SK-N-SH (cell line): ENCODE measurements around the gene TSSK6. TPM values are rescaled to one million over a fixed set of nuclear protein-coding genes. Genes with fewer than 3 reads are reported as not detected.
A peak's percentile ranks its signal among the peaks of the same experiment; 100 is the strongest.

Experiments used
- CTCF ChIA-PET: fragments of 300-600, 350-600 bp; formaldehyde crosslinking; extraction: SDS; loops from one replicate; lab custom pipeline; 2021; lab: Yijun Ruan, JAX
- POLR2A ChIA-PET: fragments of 350-600 bp; sonication (Branson Sonifier 250); formaldehyde crosslinking; extraction: SDS; loops from one replicate; lab custom pipeline; 2020; ENCODE audit warnings: antibody characterized with exemption, inconsistent platforms; lab: Yijun Ruan, JAX
- DNase-seq: peaks from one replicate; pipeline ENCODE4 v3.0.0; 2012
- H2AFZ ChIP-seq: fragments of 200-600 bp; sonication (generic); 2 replicates; pipeline ENCODE4 v1.8.1; 2016; ENCODE audit warnings: antibody characterized with exemption, mild to moderate bottlenecking, low read depth
- H3F3A ChIP-seq: fragments of 200-600 bp; sonication (generic); replicated peaks from 2 replicates; pipeline ENCODE3; 2016; ENCODE audit warnings: antibody characterized with exemption, mild to moderate bottlenecking; ENCODE audit not compliant: insufficient read depth
- H3K27ac ChIP-seq, 2 experiments: fragments of 200-500 bp in 1 of 2; fragments of 200-600 bp in 1 of 2; sonication (Bioruptor generic) in 1 of 2; sonication (generic), shearing (Covaris generic) in 1 of 2; 2 replicates each; pipeline versions ENCODE4 v1.5.1 to v1.6.1; 2014 to 2016; ENCODE audit warnings: low read depth in 2 of 2, inconsistent platforms in 1 of 2, low read length in 1 of 2, mild to moderate bottlenecking in 1 of 2, mixed read lengths in 1 of 2
- H3K27me3 ChIP-seq: fragments of 200-600 bp; sonication (generic), shearing (Covaris generic); 2 replicates; pipeline ENCODE4 v1.6.1; 2016; ENCODE audit warnings: mixed run types; ENCODE audit not compliant: insufficient read depth
- H3K36me3 ChIP-seq, 2 experiments: fragments of 200-500 bp in 1 of 2; fragments of 200-600 bp in 1 of 2; sonication (Bioruptor generic) in 1 of 2; sonication (generic) in 1 of 2; replicated peaks in 1 of 2; 2 replicates each; pipeline versions ENCODE3 to v1.5.1; 2014 to 2016; ENCODE audit warnings: low read length in 1 of 2, mild to moderate bottlenecking in 1 of 2; ENCODE audit not compliant: insufficient read depth in 2 of 2, control insufficient read depth in 1 of 2
- H3K4me1 ChIP-seq, 2 experiments: fragments of 200-500 bp in 1 of 2; fragments of 200-600 bp in 1 of 2; sonication (Bioruptor generic) in 1 of 2; sonication (generic), shearing (Covaris generic) in 1 of 2; 2 replicates each; pipeline versions ENCODE4 v1.5.1 to v1.6.1; 2014 to 2016; ENCODE audit warnings: low read depth in 1 of 2, low read length in 1 of 2, mixed run types in 1 of 2; ENCODE audit not compliant: insufficient read depth in 2 of 2, control insufficient read depth in 1 of 2
- H3K4me2 ChIP-seq: fragments of 200-600 bp; sonication (generic), shearing (Covaris generic); 2 replicates; pipeline ENCODE4 v1.6.1; 2017; ENCODE audit warnings: mixed run types
- H3K4me3 ChIP-seq, 2 experiments: fragments of 200-500 bp in 1 of 2; fragments of 200-600 bp in 1 of 2; sonication (Bioruptor generic) in 1 of 2; sonication (generic), shearing (Covaris generic) in 1 of 2; 2 replicates each; pipeline versions ENCODE4 v1.5.1 to v1.8.1; 2014 to 2016; ENCODE audit warnings: low read depth in 2 of 2, inconsistent platforms in 1 of 2, low read length in 1 of 2, mild to moderate bottlenecking in 1 of 2, mixed read lengths in 1 of 2, moderate library complexity in 1 of 2
- H3K79me2 ChIP-seq: fragments of 200-600 bp; sonication (generic); 2 replicates; pipeline ENCODE4 v1.8.1; 2017; ENCODE audit warnings: mild to moderate bottlenecking; ENCODE audit not compliant: insufficient read depth
- H3K9ac ChIP-seq: fragments of 200-600 bp; sonication (generic); 2 replicates; pipeline ENCODE4 v1.6.1; 2017; ENCODE audit warnings: mixed run types
- H3K9me2 ChIP-seq: fragments of 200-600 bp; sonication (generic); 2 replicates; pipeline ENCODE4 v1.6.1; 2017; ENCODE audit warnings: mixed run types
- H3K9me3 ChIP-seq: fragments of 200-600 bp; sonication (generic); 2 replicates; pipeline ENCODE4 v1.6.1; 2017; ENCODE audit warnings: mixed run types, mild to moderate bottlenecking, moderate library complexity
- H4K20me1 ChIP-seq: fragments of 200-600 bp; sonication (generic); 2 replicates; pipeline ENCODE4 v1.6.1; 2017; ENCODE audit warnings: mild to moderate bottlenecking, mixed run types; ENCODE audit not compliant: insufficient read depth
- CTCF ChIP-seq: fragments of 200-600 bp; sonication (generic); IDR thresholded peaks from 2 replicates; pipeline ENCODE4 v1.6.1; 2017; ENCODE audit warnings: antibody characterized with exemption, mild to moderate bottlenecking, moderate library complexity
- GABPA ChIP-seq: IDR thresholded peaks from 2 replicates; pipeline ENCODE4 v1.4.0; 2012; ENCODE audit warnings: low read depth, mild to moderate bottlenecking
- IRF3 ChIP-seq: fragments of 150-350 bp; IDR thresholded peaks from 2 replicates; pipeline ENCODE4 v1.6.1; 2016; ENCODE audit warnings: mild to moderate bottlenecking, low read depth, low read length
- MAX ChIP-seq: IDR thresholded peaks from 2 replicates; pipeline ENCODE4 v1.4.0; 2012; ENCODE audit warnings: low read depth
- NFIC ChIP-seq: IDR thresholded peaks from 2 replicates; pipeline ENCODE4 v1.4.0; 2012; ENCODE audit warnings: borderline replicate concordance
- RAD21 ChIP-seq: IDR thresholded peaks from 2 replicates; pipeline ENCODE4 v1.6.1; 2012; ENCODE audit warnings: mild to moderate bottlenecking, low read length
- REST ChIP-seq: IDR thresholded peaks from 2 replicates; pipeline ENCODE4 v1.6.1; 2012; ENCODE audit warnings: mild to moderate bottlenecking, low read depth, low read length, moderate library complexity
- RFX5 ChIP-seq: IDR thresholded peaks from 2 replicates; pipeline ENCODE4 v1.6.1; 2012; ENCODE audit warnings: mild to moderate bottlenecking, improper control_type of control experiment, low read length
- SIN3A ChIP-seq: IDR thresholded peaks from 2 replicates; pipeline ENCODE4 v1.6.1; 2012; ENCODE audit warnings: low read depth, mild to moderate bottlenecking, low read length, moderate library complexity, borderline replicate concordance
- SMC3 ChIP-seq: IDR thresholded peaks from 2 replicates; pipeline ENCODE4 v1.6.1; 2012; ENCODE audit warnings: low read depth, low read length, improper control_type of control experiment
- TCF12 ChIP-seq: IDR thresholded peaks from 2 replicates; pipeline ENCODE4 v1.4.0; 2012
- WGBS: methylation state at CpG from one replicate; pipeline ENCODE4 v1.1.6; 2017; ENCODE audit warnings: low lambda C conversion rate; 5-methylcytosine and 5-hydroxymethylcytosine counted together
- polyA plus RNA-seq, 3 experiments: library from polyadenylated mRNA; depleted of rRNA; stranded (reverse); fragments of >200 nt; gene quantifications; 2 replicates each; pipeline ENCODE4 v1.2.3, GENCODE V29; 2012

TSSK6 gene
- polyA plus RNA-seq, 1 of the 3 experiments (the other 2 are of a cell fraction) = 3.1 TPM

GRCh38 chr19:19531951-19532805, 16.8 kb upstream of the TSSK6 start:
- POLR2A ChIA-PET = interaction anchor here (0.6 to 0.9 kb wide), 2 partner anchors 112 to 121 kb away, joined by 3 read pairs; partner anchors contain the start of gene GMIP
- 10% methylated on average over 29 of the region's 48 CpGs for WGBS

More at GRCh38 chr19:19531951-19532805, 16.8 kb upstream of the TSSK6 start:
- no peak overlapping the region for H2AFZ ChIP-seq
- H3K4me2 ChIP-seq = no peak overlapping the region
- peaks cover 14% of the 10 kb centered on the region for H3F3A ChIP-seq
- no peak overlapping the region for H3K9ac ChIP-seq
- H3K9me2 ChIP-seq = no peaks in the 10 kb centered on the region
- H3K9me3 ChIP-seq = no peaks in the 10 kb centered on the region
- H4K20me1 ChIP-seq = peaks cover 8% of the 10 kb centered on the region; the same call in 1 of the 2 replicates
- no peaks in the 10 kb centered on the region for H3K27me3 ChIP-seq
- peaks cover 0 to 14% of the 10 kb centered on the region in 2 experiments; a peak in 1 of 4 replicates for H3K4me1 ChIP-seq
- CTCF ChIA-PET = interaction anchor here (0.6 to 15.3 kb wide), 48 partner anchors 9 to 535 kb away, joined by 3 to 258 read pairs (median 5); partner anchors contain the start of genes ATP13A1, GMIP, LPAR2 and NDUFA13
- H3K27ac ChIP-seq = no peak overlapping the region
- no peaks in the 10 kb centered on the region for H3K79me2 ChIP-seq
- peaks cover 5 to 7% of the 10 kb centered on the region in 2 experiments for H3K36me3 ChIP-seq
- TF ChIP-seq REST (no peak), RFX5 (no peak), RAD21 (peak; percentile 89), NFIC (no peak), IRF3 (no peak), SMC3 (peak; percentile 85), CTCF (peak; percentile 95), SIN3A (0 out of 2 replicates have a peak, but pooled peaks have one; percentile 42), TCF12 (no peak), GABPA (no peak), MAX (0 out of 2 replicates have a peak, but pooled peaks have one; percentile 23)
- H3K4me3 ChIP-seq = no peak overlapping the region; a peak in 1 of 4 replicates
- DNase-seq = peak; percentile 86
